Smooth muscle cell (in vitro differentiated cells): ENCODE measurements around the gene NSMCE1. TPM values are rescaled to one million over a fixed set of nuclear protein-coding genes. Genes with fewer than 3 reads are reported as not detected.

Source experiments
- DNase-seq: peaks from one replicate; lab custom pipeline; 2025; ENCODE audit not compliant: unreplicated experiment; lab: John Stamatoyannopoulos, UW
- H2AFZ ChIP-seq: fragments of 200-600 bp; sonication (generic); 2 replicates; pipeline ENCODE4 v1.6.0; 2016; ENCODE audit warnings: antibody characterized with exemption, low read depth, mild to moderate bottlenecking
- H3F3A ChIP-seq: fragments of 200-600 bp; sonication (generic); 2 replicates; pipeline ENCODE4 v1.6.0; 2017; ENCODE audit warnings: antibody characterized with exemption, low read depth
- H3K27ac ChIP-seq: fragments of 200-600 bp; sonication (generic); 2 replicates; pipeline ENCODE4 v1.5.1; 2016; ENCODE audit warnings: low read depth, mild to moderate bottlenecking
- H3K27me3 ChIP-seq: fragments of 200-600 bp; sonication (generic); 2 replicates; pipeline ENCODE4 v1.6.1; 2016; ENCODE audit warnings: low read depth, mild to moderate bottlenecking
- H3K36me3 ChIP-seq: fragments of 200-600 bp; sonication (generic); 2 replicates; pipeline ENCODE4 v1.5.1; 2016; ENCODE audit warnings: low read depth
- H3K4me1 ChIP-seq: fragments of 200-600 bp; sonication (generic); 2 replicates; pipeline ENCODE4 v1.5.1; 2016; ENCODE audit warnings: low read depth
- H3K4me2 ChIP-seq: fragments of 200-600 bp; sonication (generic); 2 replicates; pipeline ENCODE4 v1.6.0; 2016; ENCODE audit warnings: mild to moderate bottlenecking
- H3K4me3 ChIP-seq: fragments of 200-600 bp; sonication (generic); 2 replicates; pipeline ENCODE4 v1.5.1; 2016; ENCODE audit warnings: mild to moderate bottlenecking
- H3K79me2 ChIP-seq: fragments of 200-600 bp; sonication (generic); 2 replicates; pipeline ENCODE4 v1.6.0; 2016; ENCODE audit warnings: low read depth, mild to moderate bottlenecking
- H3K9ac ChIP-seq: fragments of 200-600 bp; sonication (generic); 2 replicates; pipeline ENCODE4 v1.6.0; 2016; ENCODE audit warnings: low read depth
- H3K9me3 ChIP-seq: fragments of 200-600 bp; sonication (generic); replicated peaks from 2 replicates; pipeline ENCODE4 v1.5.1; 2016; ENCODE audit warnings: low read depth
- H4K20me1 ChIP-seq: fragments of 200-600 bp; sonication (generic); 2 replicates; pipeline ENCODE4 v1.6.0; 2016; ENCODE audit warnings: low read depth
- CTCF ChIP-seq: fragments of 200-600 bp; sonication (generic); IDR thresholded peaks from 2 replicates; pipeline ENCODE4 v1.5.1; 2017; ENCODE audit warnings: borderline replicate concordance, mild to moderate bottlenecking, antibody characterized with exemption; ENCODE audit not compliant: insufficient read depth, poor library complexity, severe bottlenecking
- WGBS: methylation state at CpG from one replicate; pipeline ENCODE4 v1.1.7; 2016; ENCODE audit warnings: low lambda C conversion rate; 5-methylcytosine and 5-hydroxymethylcytosine counted together
- polyA plus RNA-seq: library from polyadenylated mRNA; unstranded; fragments of >200 nt; fragmentation: Nextera tagmentation; extraction: Ambion mirVana; gene quantifications from 2 replicates; pipeline ENCODE4 v1.2.1, GENCODE V29; 2016
- total RNA-seq: library from RNA; depleted of rRNA; stranded (reverse); fragments of >200 nt; gene quantifications from 2 replicates; pipeline ENCODE4 v1.2.3, GENCODE V29; 2014

The NSMCE1 gene
- total and polyA plus RNA-seq, 2 experiments from 2014 or later, result 36.9 to 59.1 TPM

DNA sequence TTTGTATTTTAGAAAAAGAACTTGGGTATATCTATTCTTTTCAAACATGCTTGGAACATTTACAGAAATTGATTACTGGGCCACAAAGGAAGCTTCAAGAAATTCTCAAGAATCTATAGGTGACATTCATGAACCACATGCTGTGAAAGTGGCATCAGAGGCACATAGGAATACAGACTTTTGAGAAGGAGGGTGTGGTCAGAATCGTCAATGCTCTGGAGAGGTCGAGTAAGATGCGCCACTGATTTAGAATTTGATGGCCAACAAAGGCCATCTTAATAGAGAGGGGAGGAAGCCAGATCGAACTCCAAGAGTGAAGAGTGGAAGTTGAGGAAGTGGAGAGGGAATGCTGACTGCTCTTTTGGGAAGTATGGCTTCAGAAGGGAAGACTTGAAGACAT is 3.5 kb upstream of the NSMCE1 start:
- Histone ChIP-seq H3F3A (no peaks in the 10 kb centered on the region), H3K9me3 (no peaks in the 10 kb centered on the region), H3K36me3 (no peaks in the 10 kb centered on the region), H3K4me3 (no peak overlapping the region), H4K20me1 (no peaks in the 10 kb centered on the region), H3K27me3 (no peaks in the 10 kb centered on the region), H3K4me1 (peaks cover 5% of the 10 kb centered on the region), H3K4me2 (no peak overlapping the region), H3K79me2 (no peaks in the 10 kb centered on the region), H3K9ac (no peak overlapping the region), H3K27ac (no peak overlapping the region), H2AFZ (no peak overlapping the region)
- no peak for DNase-seq
- WGBS, result 91% methylated on average over 4 of the region's 4 CpGs
- no peak for TF ChIP-seq CTCF

GRCh38 chr16:27270349-27270748 is 1.8 kb upstream of the NSMCE1 start:
- TF ChIP-seq CTCF, result no peak
- DNase-seq, result no peak
- H3K27me3 ChIP-seq, result no peaks in the 10 kb centered on the region

GRCh38 chr16:27269300-27270150 is 953 bp upstream of the NSMCE1 start:
- H3F3A ChIP-seq, result no peaks in the 10 kb centered on the region
- WGBS, result 94% methylated on average over 9 of the region's 9 CpGs
- H3K9ac ChIP-seq, result no peak overlapping the region
- peak overlapping the region; percentile 69 for H3K4me3 ChIP-seq
- H3K36me3 ChIP-seq, result no peaks in the 10 kb centered on the region
- H3K9me3 ChIP-seq, result no peaks in the 10 kb centered on the region
- no peak overlapping the region for H3K27ac ChIP-seq
- peak overlapping the region; percentile 87 for H3K4me2 ChIP-seq
- H3K27me3 ChIP-seq, result no peaks in the 10 kb centered on the region
- peak overlapping the region; percentile 77 for H2AFZ ChIP-seq
- TF ChIP-seq CTCF, result no peak
- peaks cover 7% of the 10 kb centered on the region for H3K4me1 ChIP-seq
- no peak for DNase-seq
- H3K79me2 ChIP-seq, result no peaks in the 10 kb centered on the region
- H4K20me1 ChIP-seq, result no peaks in the 10 kb centered on the region

More at GRCh38 chr16:27270349-27270748, 1.8 kb upstream of the NSMCE1 start:
- 82% methylated on average over 4 of the region's 4 CpGs for WGBS
- H3K4me1 ChIP-seq, result peaks cover 5% of the 10 kb centered on the region
- H3K9me3 ChIP-seq, result no peaks in the 10 kb centered on the region
- H3K27ac ChIP-seq, result no peak overlapping the region
- H3F3A ChIP-seq, result no peaks in the 10 kb centered on the region
- no peaks in the 10 kb centered on the region for H3K79me2 ChIP-seq
- H3K4me3 ChIP-seq, result no peak overlapping the region
- H3K4me2 ChIP-seq, result no peak overlapping the region
- H2AFZ ChIP-seq, result no peak overlapping the region
- no peak overlapping the region for H3K9ac ChIP-seq
- no peaks in the 10 kb centered on the region for H3K36me3 ChIP-seq
- H4K20me1 ChIP-seq, result no peaks in the 10 kb centered on the region
